ENCODE data around the gene MRPS34. TPM values are rescaled to one million over a fixed set of nuclear protein-coding genes. Genes with fewer than 3 reads are reported as not detected.

The MRPS34 gene
- total and polyA plus RNA-seq, 10 of the 15 experiments (the other 5 are each of a cell fraction or from before 2014, with no cell fraction given) = 3.6 to 285 (median 147) TPM

DNA sequence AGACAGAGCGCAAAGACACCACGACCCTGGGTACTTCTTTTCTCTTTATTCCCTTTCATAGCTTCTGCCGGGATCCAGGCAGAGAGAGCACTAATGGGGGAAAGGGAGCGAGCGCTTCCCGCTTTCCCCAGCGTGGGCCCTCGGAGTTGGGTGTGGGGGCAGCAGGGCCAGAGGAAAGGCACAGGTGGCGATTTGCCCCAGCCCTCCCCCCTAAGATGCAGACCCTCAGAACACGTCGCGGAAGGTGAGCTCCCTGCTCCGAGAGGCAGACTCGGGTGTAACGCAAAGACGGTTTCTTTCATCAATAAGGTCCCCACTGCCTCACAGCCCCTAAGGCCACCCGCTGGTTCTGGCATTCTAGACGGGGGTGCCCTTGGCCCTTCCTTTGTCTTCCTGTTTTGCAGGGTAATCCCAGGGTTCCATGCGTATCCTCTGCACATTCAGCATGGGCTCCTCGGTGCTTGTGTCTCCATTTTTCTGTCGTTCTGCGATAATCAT, 1.0 kb downstream of the MRPS34 start:
- BruUV-seq (replicated peaks) = TSS peak; percentile 89
- SMC1A ChIA-PET (ENCODE audit: uncharacterized antibody, unreplicated experiment) = interaction anchor here (1.2 kb wide), 1 partner anchor 10 kb away, joined by 4 read pairs; the partner anchor contains the start of genes NUBP2 and SPSB3
- Histone ChIP-seq H2AFZ (ENCODE audit: control insufficient read depth, low read depth, low read length) (no peak overlapping the region), H3K36me3 (ENCODE audit: control insufficient read depth in 2 of 2, insufficient read depth in 2 of 2, low read length in 1 of 2) (peaks cover 0 to 20% of the 10 kb centered on the region in 2 experiments; a peak in 3 of 4 replicates), H3K9me3 (replicated peaks; ENCODE audit: control insufficient read depth, insufficient read depth, low read length) (no peaks in the 10 kb centered on the region), H4K20me1 (ENCODE audit: control insufficient read depth, insufficient read depth) (no peaks in the 10 kb centered on the region), H3K79me2 (ENCODE audit: control insufficient read depth, insufficient read depth, low read length) (peaks cover 43% of the 10 kb centered on the region), H3K4me1 (ENCODE audit: control insufficient read depth, insufficient read depth, low read length) (peaks cover 15% of the 10 kb centered on the region), H3K27ac (ENCODE audit: control insufficient read depth, insufficient read depth) (peak overlapping the region; percentile 89), H3K4me3 (peak overlapping the region; percentile 100), H3K4me2 (ENCODE audit: control insufficient read depth, insufficient read depth) (peak overlapping the region; percentile 48), H3K9ac (ENCODE audit: control insufficient read depth, insufficient read depth, low read length) (peak overlapping the region; percentile 78), H3K27me3 (replicated peaks in 1 of 2; ENCODE audit: control insufficient read depth in 2 of 2, insufficient read depth in 2 of 2, low read length in 1 of 2) (no peaks in the 10 kb centered on the region)
- CTCF ChIA-PET = interaction anchor here (0.8 to 1.9 kb wide), 3 partner anchors 9 to 66 kb away, joined by 3 to 12 read pairs (median 4); partner anchors contain the start of genes MAPK8IP3, NUBP2 and SPSB3
- FAIRE-seq (no peak), DNase-seq (ENCODE audit: low read depth, low spot score) (no peak), ATAC-seq (no peak)
- in situ Hi-C loops (cut with MboI) = loop anchor here (5.0 kb wide), 1 partner anchor 60 kb away; no protein-coding TSS in a partner anchor
- intact Hi-C loops (cut with micrococcal nuclease; ENCODE audit: unreplicated experiment) = loop anchor here (5.0 kb wide), 1 partner anchor 65 kb away; the partner anchor contains the start of gene MAPK8IP3
- RAD21 ChIA-PET (ENCODE audit: unreplicated experiment) = interaction anchor here (1.2 to 3.1 kb wide), 2 partner anchors 11 to 94 kb away, joined by 3 to 22 read pairs; partner anchors contain the start of genes JPT2, NUBP2 and SPSB3
- POLR2A ChIA-PET = interaction anchor here (0.6 to 5.8 kb wide), 3 partner anchors 10 to 1136 kb away, joined by 3 to 39 read pairs (median 4); partner anchors contain the start of genes METTL26, NUBP2 and SPSB3
- WGBS (ENCODE audit: insufficient coverage, insufficient replicate concordance, low lambda C conversion rate, missing lambda C conversion rate) = under 1% methylated on average over 22 of the region's 22 CpGs
- TF ChIP-seq, protein P1, sequence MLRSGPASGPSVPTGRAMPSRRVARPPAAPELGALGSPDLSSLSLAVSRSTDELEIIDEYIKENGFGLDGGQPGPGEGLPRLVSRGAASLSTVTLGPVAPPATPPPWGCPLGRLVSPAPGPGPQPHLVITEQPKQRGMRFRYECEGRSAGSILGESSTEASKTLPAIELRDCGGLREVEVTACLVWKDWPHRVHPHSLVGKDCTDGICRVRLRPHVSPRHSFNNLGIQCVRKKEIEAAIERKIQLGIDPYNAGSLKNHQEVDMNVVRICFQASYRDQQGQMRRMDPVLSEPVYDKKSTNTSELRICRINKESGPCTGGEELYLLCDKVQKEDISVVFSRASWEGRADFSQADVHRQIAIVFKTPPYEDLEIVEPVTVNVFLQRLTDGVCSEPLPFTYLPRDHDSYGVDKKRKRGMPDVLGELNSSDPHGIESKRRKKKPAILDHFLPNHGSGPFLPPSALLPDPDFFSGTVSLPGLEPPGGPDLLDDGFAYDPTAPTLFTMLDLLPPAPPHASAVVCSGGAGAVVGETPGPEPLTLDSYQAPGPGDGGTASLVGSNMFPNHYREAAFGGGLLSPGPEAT (IDR thresholded peaks at IDR 0.05; ENCODE audit: low read depth) = peak; percentile 28; the same call in 1 of the 2 replicates
- TF ChIP-seq, protein P2, sequence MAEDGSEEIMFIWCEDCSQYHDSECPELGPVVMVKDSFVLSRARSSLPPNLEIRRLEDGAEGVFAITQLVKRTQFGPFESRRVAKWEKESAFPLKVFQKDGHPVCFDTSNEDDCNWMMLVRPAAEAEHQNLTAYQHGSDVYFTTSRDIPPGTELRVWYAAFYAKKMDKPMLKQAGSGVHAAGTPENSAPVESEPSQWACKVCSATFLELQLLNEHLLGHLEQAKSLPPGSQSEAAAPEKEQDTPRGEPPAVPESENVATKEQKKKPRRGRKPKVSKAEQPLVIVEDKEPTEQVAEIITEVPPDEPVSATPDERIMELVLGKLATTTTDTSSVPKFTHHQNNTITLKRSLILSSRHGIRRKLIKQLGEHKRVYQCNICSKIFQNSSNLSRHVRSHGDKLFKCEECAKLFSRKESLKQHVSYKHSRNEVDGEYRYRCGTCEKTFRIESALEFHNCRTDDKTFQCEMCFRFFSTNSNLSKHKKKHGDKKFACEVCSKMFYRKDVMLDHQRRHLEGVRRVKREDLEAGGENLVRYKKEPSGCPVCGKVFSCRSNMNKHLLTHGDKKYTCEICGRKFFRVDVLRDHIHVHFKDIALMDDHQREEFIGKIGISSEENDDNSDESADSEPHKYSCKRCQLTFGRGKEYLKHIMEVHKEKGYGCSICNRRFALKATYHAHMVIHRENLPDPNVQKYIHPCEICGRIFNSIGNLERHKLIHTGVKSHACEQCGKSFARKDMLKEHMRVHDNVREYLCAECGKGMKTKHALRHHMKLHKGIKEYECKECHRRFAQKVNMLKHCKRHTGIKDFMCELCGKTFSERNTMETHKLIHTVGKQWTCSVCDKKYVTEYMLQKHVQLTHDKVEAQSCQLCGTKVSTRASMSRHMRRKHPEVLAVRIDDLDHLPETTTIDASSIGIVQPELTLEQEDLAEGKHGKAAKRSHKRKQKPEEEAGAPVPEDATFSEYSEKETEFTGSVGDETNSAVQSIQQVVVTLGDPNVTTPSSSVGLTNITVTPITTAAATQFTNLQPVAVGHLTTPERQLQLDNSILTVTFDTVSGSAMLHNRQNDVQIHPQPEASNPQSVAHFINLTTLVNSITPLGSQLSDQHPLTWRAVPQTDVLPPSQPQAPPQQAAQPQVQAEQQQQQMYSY (CRISPR knock-in tag; IDR thresholded peaks at IDR 0.05) = no peak
- TF ChIP-seq GABPA (IDR thresholded peaks at IDR 0.05; ENCODE audit: low read depth) (no peak), ZNF384 (IDR thresholded peaks at IDR 0.05; ENCODE audit: borderline replicate concordance, low read depth, low read length) (no peak), POLR2A (IDR thresholded peaks at IDR 0.05; ENCODE audit: low read depth, low read length) (no peak), SIN3A (IDR thresholded peaks at IDR 0.05; ENCODE audit: low read depth, low read length) (0 out of 2 replicates have a peak, but pooled peaks have one; percentile 46), CBFB (IDR thresholded peaks at IDR 0.05; ENCODE audit: low read depth) (no peak), CHD4 (IDR thresholded peaks at IDR 0.05) (no peak), CREM (IDR thresholded peaks at IDR 0.05; ENCODE audit: low read depth) (no peak), POLR2AphosphoS5 (IDR thresholded peaks at IDR 0.05; ENCODE audit: low read length) (no peak; the same call in 1 of the 2 replicates), IRF4 (IDR thresholded peaks at IDR 0.05; ENCODE audit: low read depth, low read length) (no peak), FOS (IDR thresholded peaks at IDR 0.05; ENCODE audit: borderline replicate concordance, extremely low read depth, insufficient read length) (no peak), TCF3 (IDR thresholded peaks at IDR 0.05; ENCODE audit: borderline replicate concordance, insufficient read depth, low read depth, low read length) (no peak), BACH1 (IDR thresholded peaks at IDR 0.05; ENCODE audit: borderline replicate concordance) (no peak)
- TF ChIP-seq, protein P3, sequence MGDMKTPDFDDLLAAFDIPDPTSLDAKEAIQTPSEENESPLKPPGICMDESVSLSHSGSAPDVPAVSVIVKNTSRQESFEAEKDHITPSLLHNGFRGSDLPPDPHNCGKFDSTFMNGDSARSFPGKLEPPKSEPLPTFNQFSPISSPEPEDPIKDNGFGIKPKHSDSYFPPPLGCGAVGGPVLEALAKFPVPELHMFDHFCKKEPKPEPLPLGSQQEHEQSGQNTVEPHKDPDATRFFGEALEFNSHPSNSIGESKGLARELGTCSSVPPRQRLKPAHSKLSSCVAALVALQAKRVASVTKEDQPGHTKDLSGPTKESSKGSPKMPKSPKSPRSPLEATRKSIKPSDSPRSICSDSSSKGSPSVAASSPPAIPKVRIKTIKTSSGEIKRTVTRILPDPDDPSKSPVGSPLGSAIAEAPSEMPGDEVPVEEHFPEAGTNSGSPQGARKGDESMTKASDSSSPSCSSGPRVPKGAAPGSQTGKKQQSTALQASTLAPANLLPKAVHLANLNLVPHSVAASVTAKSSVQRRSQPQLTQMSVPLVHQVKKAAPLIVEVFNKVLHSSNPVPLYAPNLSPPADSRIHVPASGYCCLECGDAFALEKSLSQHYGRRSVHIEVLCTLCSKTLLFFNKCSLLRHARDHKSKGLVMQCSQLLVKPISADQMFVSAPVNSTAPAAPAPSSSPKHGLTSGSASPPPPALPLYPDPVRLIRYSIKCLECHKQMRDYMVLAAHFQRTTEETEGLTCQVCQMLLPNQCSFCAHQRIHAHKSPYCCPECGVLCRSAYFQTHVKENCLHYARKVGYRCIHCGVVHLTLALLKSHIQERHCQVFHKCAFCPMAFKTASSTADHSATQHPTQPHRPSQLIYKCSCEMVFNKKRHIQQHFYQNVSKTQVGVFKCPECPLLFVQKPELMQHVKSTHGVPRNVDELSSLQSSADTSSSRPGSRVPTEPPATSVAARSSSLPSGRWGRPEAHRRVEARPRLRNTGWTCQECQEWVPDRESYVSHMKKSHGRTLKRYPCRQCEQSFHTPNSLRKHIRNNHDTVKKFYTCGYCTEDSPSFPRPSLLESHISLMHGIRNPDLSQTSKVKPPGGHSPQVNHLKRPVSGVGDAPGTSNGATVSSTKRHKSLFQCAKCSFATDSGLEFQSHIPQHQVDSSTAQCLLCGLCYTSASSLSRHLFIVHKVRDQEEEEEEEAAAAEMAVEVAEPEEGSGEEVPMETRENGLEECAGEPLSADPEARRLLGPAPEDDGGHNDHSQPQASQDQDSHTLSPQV (IDR thresholded peaks at IDR 0.05) = no peak

Data from GM12878 (cell line).